Activated gamma-delta T cell (primary cell): ENCODE data around the gene DNHD1.

ENCODE experiments used
- DNase-seq: peaks from one replicate; lab custom pipeline; 2025; lab: John Stamatoyannopoulos, UW

DNHD1 gene

DNA sequence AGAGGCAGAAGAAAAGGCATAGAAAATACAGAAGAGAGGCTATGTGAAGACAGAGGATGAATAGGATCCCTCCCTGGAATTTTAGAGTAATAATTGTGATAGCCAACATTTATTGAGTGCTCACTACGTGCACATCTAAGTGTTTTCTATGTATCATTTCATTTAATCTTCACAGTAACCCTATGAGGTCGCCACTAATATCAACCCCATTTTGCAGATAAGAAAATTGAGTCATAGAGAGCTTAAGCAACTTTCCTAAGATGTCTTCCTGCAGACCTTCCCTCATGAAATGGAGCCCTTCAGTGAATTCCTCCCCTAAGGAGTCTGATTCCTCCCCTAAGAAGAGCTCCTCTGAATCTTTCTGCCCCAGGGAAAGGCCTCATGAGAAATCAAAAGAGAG, 68.2 kb downstream of the DNHD1 start:
- DNase-seq = no peak

DNA sequence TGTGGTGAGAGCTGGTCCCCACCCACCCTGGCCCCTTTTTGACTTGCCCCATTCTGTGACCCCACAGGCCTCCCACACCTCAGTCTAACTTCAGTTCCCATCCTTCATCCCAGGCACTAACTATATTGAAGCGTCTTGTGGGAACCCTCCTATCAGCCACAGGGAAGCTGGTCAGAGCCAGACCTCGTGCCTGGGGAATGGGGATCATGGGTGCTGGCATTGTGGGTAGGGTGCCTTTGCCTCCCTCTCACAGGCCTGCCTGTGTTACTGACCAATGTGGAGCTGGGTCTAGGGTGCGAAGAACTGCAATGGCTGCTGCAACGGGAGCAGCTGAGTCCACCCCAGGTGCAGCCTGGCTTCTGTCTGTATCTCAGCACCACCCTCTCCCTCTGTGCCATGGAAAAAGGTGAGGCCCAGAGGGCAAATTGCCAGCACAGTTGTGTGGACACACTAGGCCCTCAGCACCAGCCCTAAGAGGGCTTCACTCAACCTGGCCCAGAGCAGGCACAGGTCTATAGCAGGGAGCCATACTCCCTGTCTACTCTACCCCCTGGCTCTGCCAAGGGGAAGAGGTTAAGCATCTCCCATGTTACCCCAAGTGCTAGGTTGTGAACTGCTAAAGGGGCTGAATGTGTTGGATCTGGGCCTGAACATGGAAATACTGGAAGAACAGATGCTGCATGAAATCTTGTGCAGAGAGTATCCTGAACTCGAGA, 69.1 kb downstream of the DNHD1 start:
- DNase-seq = no peak

DNA sequence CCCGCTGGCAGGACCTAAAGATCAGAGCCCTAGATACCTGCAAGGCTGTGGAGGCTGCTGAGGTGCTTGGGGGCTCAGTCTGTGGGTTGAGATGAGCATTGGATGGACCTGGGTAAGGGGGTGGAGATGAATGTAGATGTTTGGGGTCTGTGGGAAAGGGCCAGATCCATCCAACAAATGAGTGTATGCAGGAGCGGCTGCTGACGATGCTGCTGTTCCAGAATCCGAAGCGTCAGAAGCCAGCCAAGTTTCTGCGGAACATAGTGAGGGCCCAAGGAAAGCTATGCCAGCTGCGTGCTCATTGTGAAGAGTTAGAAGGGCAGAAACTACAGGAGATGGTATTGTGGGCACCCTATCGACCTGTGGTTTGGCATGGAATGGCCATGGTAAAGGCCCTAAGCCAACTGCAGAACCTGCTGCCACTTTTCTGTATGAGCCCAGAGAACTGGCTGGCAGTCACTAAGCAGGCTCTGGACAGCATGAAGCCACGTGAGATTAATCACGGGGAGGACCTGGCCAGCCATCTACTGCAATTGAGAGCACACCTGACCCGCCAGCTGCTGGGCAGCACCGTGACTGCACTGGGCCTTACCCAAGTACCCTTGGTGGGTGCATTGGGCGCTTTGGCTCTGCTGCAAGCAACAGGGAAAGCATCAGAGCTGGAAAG, 69.8 kb downstream of the DNHD1 start:
- DNase-seq = no peak

DNA sequence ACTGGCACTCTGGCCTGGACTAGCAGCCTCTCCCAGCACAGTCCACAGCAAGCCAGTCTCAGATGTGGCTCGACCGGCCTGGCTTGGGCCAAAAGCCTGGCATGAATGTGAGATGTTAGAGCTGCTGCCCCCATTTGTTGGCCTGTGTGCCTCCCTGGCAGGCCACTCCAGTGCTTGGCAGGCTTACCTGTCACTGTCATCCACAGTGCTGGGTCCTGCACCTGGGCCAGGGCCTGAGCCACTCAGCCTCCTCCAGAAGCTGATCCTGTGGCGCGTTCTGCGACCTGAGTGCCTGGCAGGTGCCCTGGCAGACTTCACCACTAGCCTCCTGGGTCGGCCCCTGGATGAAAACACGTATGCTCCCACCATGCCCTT, 70.3 kb downstream of the DNHD1 start:
- no peak for DNase-seq

DNA sequence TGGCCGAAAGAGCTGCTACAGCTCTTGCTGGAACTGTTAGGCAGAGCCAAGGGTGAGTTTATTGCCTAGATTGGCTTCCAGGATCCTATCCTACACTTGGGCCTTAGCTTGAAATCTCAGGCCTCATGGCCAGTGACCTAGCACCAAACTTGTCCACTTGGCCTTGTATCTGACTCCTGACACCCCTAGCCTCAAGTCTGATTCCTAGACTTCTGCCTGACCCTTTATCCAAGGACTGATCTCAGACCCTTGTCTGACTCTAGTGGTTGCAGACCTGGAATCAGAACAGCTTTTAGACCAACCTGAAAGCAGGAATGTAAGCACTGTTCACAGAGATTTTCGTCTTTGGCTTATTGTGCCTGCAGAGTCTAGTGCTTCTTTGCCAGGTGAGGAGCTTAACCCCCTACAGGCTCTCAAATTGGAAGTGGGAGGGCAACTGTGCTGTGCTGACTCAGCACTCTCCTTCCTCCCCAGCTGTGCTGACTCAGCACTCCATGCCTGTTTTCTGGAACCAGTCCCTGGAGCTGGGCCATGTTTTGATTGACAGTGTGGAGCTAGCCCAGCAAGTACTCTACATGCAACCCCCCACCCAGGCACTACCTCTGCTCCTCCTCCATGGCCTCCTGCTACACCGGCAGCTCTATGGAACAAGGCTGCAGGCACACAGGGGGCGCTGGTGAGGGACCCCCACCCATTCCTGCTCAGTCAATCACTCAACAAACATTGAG, 71.3 kb downstream of the DNHD1 start:
- no peak for DNase-seq

DNA sequence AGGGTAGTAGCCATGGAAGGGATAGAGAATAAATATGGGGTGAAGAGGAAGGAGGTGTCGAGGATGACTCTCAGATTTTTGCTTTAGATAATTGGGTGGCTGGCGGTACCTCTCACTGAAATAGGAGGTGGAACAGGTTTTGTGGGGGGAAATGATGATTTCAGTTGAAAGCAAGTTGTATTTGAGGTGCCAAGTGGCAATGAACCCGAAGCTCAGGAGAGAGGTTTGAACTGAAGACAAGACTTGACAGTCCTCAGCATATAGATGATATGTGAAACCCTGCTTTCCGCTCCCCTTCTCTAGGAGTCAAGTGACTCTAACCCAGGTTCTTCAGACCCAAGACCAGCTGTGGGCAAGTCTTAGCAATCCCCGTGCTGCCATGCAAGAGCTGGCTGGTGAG, 72.6 kb downstream of the DNHD1 start:
- DNase-seq = no peak

DNA sequence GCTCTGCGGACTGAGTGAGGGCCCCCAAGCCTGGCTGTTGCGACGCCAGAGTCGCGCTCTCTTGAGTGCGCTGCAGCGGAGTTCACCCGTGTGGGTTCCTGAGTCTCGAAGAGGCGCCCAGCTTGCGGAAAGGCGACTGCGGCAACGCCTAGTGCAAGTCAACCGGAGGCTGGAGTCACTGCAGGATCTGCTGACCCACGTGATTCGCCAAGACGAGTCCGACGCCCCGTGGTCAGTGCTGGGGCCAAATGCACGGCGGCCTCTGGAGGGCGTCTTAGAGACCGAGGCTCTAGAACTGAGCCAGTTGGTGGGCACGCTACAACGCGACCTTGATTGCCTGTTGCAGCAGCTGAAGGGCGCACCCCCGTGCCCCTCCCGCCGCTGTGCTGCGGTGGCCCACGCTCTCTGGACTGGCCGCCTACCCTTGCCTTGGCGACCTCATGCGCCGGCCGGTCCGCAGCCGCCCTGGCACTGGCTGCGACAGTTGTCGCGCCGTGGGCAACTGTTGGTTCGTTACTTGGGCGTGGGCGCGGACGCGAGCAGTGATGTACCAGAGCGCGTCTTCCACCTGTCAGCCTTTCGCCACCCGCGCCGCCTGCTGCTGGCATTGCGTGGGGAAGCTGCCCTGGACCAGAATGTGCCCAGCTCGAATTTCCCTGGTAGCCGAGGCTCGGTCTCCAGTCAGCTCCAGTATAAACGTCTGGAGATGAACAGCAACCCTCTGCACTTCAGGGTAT, 73.8 kb downstream of the DNHD1 start:
- no peak for DNase-seq

DNA sequence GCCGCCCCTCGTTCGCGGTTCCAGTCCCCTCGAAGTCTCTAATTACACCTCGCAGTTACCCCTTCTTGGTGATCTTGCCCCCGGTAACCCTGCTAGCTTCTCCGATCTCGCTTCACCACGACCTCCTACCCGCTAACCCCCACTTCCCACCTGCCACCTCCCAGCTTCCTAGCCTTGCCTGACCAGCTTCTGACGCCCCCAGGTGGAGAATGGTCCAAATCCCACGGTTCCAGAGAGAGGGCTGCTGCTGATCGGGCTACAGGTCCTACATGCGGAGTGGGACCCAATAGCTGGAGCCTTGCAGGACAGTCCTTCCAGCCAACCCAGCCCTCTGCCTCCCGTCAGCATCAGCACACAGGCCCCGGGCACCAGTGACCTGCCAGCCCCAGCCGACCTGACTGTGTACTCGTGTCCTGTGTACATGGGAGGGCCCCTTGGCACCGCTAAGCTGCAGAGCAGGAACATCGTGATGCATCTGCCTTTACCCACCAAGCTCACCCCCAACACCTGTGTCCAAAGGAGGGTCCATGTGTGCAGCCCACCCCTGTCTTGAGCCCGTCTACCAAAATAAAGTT, 74.4 kb downstream of the DNHD1 start:
- no peak for DNase-seq

DNA sequence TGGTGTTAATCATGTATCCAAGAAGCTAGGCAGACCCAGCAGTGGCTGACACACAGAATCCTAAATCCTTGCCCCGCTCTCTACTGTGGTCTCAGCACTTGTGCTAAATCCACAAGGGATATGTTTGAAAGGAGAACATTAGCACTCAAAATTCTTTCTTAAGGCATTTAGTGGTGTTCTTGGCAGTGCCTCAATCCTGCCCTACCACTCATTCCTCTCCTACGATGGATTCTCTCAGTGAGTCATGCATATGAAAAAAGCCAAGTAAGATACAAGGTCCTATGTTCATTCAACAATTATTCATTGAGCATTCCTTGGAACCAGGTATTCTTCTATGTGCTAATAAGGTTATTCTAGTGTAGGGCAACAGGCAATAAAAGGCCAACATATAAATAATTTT, 75.1 kb downstream of the DNHD1 start:
- no peak for DNase-seq

DNA sequence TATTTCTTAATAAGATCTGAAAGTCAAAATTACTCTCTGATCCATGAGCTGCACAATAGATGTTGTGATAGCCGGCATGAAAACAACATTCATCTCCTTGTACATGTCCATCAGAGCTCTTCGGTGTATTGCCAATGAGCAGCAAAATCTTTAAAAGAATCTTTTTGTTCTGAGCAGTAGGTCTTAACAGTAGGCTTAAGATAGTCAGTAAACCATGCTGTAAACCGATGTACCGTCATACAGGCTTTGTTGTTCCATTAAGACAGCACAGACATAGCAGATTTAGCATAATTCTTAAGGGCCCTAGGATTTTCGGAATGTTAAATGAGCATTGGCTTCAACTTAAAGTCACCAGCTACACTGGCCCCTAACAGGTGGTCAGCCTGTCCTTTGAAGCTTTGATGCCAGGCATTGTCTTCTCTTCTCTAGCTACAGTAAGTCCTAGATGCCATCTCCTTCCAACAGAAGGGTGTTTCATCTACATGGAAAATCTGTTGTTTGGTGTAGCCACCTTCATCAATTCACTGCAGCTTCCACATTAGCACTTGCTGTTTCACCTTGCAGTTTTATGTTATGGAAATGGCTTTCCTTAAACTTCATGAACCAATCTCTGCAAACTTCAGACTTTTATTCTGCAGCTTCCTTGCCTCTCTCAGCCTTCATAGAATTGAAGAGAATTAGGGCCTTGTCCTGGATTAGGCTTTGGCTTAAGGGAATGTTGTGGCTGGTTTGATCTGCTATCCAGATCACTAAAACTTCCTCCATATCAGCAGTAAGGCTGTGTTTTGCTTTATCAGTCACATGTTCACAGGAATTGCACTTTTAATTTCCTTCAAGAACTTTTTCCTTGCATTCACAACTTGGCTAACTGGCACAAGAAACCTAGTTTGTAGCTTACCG, 78.0 kb downstream of the DNHD1 start:
- no peak for DNase-seq

DNA sequence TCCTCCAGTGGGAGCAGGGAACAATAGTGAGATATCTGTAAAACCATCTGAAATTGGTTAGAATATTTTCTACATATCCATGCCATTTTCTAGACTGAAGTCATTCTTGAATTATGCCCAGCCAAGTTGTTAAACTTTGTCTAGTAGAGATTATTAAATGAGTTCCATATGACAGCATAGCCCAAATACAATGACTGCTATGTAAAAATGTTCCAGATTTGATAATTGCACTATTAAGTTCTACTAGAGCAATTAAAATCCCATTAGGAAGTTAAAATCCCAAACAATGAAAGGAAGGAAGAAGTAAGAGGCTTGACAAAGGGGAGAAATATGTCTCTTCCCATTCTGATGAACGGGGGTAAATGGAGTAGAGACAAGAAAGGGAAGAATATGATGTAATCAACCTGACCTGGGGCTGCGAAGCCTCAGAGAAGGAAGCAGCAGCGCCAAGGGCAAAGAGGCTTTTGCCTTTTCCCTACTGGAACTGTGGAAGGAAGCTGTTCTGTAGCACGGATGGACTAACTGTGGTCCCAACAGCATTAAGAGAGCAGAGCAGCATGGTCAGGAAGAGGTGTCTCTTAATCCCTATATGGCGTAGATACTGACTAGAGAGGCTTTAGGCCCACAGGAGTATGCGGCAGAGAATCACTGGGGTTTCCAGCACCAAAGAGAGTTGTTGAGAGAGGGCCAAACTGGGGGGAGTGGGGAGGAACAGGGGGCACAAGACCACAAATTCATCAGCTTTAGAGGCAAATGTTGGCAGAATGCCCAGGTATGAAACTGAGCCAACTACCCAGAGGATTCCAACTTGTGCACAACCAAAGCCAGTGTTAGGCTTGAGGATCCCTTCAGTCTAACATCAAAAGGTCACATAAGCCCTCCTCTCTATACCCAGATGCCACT, 79.6 kb downstream of the DNHD1 start:
- DNase-seq = no peak

DNA sequence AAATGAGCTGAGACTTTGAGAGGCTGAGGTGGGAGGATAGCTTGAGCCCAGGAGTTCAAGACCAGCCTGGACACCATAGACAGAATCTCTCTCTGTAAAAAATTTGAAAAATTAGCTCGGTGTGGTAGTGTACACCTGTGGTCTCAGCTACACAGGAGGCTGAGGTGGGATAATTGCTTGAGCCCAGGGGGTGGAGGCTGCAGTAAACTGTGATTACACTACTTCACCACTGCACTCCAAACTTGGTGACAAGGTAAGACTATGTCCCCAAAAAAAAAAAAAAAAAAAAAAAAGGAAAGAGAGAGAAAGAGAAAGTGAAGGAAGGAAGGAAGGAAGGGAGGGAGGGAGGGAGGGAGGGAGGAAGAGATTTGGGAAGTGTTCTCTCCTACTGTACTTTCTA, 81.1 kb downstream of the DNHD1 start:
- no peak for DNase-seq

DNA sequence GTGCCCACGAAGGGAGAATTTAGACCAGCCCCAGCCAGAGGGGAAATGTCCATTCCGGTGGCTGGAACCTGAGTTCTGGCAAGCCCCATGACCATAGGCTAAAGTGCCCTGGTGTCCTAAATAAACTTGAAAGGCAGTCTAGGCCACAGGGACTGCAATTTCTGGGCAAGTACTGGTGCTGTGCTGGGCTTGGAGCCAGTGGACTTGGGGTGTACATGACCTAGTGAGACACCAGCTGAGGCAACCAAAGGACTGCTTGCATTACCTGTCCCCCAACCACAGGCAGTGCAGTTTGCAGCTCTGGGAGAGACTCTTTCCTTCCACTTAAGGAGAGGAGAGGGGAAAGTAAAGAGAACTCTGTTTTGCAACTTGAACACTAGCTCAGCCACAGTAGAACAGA, 82.6 kb downstream of the DNHD1 start:
- no peak for DNase-seq

DNA sequence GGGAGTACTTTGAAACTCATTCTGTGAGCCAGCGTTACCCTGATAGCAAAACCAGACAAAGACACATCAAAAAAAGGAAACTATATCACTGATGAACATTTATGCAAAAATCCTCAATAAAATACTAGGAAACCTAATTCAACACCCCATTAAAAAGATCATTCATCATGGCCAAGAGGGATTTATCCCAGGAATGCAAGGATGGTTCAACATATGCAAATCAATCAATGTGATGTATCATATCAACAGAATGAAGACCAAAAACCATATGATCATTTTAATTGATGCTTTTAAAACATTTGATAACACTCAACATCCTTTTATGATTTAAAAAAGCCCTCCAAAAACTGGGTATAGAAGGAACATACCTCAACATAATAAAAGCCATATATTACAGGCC, 86.5 kb downstream of the DNHD1 start:
- DNase-seq = no peak

DNA sequence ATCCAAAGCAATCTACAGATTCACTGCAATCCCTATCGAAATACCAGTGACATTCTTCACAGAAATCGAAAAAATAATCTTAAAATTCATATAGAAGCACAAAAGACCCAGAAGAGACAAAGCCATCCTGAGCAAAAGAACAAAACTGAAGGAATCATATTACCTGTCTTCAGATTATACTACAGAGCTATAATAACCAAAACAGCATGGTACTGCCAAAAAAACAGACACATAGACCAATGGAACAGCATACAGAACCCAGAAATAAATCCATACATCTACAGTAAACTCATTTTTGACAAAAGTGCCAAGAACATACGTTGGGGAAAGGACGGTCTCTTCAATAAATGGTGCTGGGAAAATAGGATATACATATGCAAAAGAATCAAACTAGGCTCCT, 87.4 kb downstream of the DNHD1 start:
- DNase-seq = no peak

DNA sequence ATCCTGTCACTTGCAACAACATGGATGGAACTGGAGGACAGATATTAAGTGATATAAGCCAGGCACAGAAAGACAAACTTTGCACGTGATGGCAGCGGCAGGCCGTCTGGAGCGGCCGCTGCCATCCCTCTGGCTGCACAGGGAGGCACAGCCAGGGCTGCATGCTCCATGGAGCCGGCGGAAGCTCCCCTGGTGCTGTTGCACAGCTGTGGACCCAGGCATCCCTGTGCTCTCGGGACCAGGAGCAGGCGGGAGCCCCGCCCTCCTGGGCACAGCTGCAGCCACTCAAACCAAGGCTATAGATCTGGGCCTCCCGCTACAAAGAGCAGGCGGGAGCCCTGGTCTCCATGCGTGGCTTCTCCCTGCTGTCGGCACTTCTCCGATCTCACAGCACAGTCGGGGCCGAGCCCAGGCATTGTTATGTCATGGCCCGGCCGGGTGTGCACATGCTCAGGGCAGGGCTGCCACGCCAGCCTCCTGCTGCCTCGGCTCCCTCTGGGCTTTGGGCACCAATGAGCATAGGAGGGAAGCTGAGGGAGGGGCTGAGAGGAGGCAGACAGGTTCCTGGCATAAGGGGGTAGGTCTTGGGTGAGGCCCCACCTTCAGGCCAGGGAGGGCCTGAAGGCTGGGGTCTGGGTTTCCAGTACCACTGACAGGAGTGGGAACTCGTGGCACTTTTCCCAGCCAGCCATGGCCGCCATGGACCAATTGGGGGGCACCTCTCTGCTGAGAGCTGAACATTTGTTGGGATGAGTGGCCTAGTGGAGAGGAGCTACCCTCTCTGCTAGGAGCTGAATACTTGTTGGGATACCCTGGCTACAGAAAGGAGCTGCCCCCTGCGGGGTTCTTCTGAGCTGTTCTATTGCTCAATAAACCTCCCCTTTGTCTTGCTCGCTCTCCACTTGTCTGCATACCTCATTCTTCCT, 89.6 kb downstream of the DNHD1 start:
- no peak for DNase-seq

DNA sequence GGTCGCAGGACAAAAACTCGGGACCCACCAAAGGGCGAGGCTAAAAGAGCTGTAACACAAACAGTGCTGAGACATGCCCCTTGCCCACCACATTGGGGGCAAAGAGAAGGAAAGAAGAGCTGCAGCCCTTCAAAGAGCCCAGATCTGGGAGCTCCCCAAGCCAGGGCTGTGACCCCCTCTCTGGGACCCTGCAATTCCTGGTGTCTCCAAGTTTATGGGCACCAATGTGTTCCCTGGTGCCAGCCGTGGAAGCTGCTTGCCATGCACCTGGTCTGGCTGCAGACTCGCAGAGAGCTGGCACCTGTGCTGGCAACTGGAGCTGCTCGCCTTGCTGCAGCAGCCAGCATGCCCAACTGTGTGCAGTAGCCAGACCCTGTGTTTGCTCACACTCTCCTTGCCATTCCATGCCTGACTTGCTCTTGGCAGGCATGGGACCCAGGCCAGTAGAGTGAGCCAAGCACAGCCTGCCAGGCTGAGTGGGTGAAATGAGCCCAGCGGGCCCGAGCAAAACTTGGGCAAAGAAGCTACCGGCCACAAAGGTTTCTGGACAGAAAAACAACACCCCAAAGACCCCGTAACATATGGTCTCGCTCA, 90.4 kb downstream of the DNHD1 start:
- no peak for DNase-seq

DNA sequence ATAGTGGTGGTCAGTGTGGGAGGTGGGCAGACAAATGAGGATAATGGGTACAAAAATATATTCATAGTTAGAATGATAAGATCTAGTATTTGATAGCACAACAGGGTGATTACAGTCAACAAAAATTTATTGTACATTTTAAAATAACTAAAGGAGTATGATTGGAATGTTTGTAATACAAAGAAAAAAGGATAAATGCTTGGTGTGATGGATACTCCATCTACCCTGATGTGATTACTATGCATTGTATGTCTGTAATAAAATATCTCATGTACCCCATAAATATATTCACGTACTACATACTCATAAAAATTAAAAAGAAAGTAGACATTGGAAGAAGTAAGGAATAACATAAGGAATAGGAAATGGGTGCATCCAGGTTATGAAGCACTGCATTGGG, 90.9 kb downstream of the DNHD1 start:
- no peak for DNase-seq
